Gastroesophageal sphincter (tissue), 3 donors: ENCODE data around the gene CDK18.

Source experiments
- EP300 ChIP-seq: sonication (generic); formaldehyde crosslinking; IDR thresholded peaks from one replicate; pipeline ENCODE4 v1.6.1; 2017; ENCODE audit warnings: antibody characterized with exemption, mild to moderate bottlenecking
- POLR2A ChIP-seq, 2 donors: fragments of 450-650 bp; IDR thresholded peaks; one replicate each; pipeline ENCODE4 v1.6.1; 2017; ENCODE audit warnings: antibody characterized with exemption in 2 of 2, mild to moderate bottlenecking in 2 of 2, moderate library complexity in 1 of 2
- POLR2AphosphoS5 ChIP-seq: sonication (generic); formaldehyde crosslinking; IDR thresholded peaks from one replicate; pipeline ENCODE4 v1.6.1; 2017; ENCODE audit warnings: antibody characterized with exemption
- TF ChIP-seq, protein P1 (sequence below), 4 experiments: fragments of 200-600 bp in 2 of 4; fragments of 450-650 bp in 2 of 4; sonication (generic) in 1 of 4; IDR thresholded peaks; one replicate each; pipeline ENCODE4 v1.5.1; 2017 to 2019; ENCODE audit warnings: antibody characterized with exemption in 4 of 4, mild to moderate bottlenecking in 2 of 4, moderate library complexity in 2 of 4

DNA sequence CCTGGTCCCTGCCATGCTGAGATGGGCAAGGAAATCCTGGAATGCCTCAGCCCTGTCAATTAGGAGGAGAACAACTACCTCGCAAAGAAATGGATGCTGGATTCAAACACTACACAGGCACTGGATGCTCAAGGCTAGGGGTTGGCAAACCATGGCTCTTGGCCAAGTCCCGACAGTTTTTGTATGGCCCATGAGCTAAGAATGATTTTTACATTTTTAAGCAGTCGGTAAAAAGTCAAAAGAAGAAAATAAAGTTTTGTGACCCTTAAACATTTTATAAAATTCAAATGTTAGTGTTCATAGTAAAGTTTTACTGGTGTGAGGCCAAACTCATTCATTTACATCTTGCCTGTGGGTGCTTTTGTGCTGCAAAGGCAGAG lies 6.5 kb downstream of the CDK18 start:
- TF ChIP-seq, protein P1, sequence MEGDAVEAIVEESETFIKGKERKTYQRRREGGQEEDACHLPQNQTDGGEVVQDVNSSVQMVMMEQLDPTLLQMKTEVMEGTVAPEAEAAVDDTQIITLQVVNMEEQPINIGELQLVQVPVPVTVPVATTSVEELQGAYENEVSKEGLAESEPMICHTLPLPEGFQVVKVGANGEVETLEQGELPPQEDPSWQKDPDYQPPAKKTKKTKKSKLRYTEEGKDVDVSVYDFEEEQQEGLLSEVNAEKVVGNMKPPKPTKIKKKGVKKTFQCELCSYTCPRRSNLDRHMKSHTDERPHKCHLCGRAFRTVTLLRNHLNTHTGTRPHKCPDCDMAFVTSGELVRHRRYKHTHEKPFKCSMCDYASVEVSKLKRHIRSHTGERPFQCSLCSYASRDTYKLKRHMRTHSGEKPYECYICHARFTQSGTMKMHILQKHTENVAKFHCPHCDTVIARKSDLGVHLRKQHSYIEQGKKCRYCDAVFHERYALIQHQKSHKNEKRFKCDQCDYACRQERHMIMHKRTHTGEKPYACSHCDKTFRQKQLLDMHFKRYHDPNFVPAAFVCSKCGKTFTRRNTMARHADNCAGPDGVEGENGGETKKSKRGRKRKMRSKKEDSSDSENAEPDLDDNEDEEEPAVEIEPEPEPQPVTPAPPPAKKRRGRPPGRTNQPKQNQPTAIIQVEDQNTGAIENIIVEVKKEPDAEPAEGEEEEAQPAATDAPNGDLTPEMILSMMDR (IDR thresholded peaks at IDR 0.05), result no peak
- TF ChIP-seq EP300 (no peak), POLR2A (IDR thresholded peaks at IDR 0.05) (no peak), POLR2AphosphoS5 (no peak)
